Right atrium auricular region (tissue), 2 donors: ENCODE measurements around the gene ZRANB3. TPM values are rescaled to one million over a fixed set of nuclear protein-coding genes. Genes with fewer than 3 reads are reported as not detected.
"Not testable (repeated sequence)": the region's sequence is repeated elsewhere in the genome, so short reads cannot be mapped to it uniquely, and the experiment has no call there.

ENCODE experiments used
- DNase-seq: peaks from one replicate; pipeline ENCODE4 v3.0.0-alpha.2; 2019; ENCODE audit warnings: low spot score
- H3K27ac ChIP-seq, 2 donors: fragments of 200-600 bp; sonication (generic); 1 replicate in 1 of 2; 2 replicates in 1 of 2; pipeline ENCODE4 v1.5.1; 2016 to 2019
- H3K27me3 ChIP-seq, 2 donors: fragments of 200-600 bp; sonication (generic); one replicate each; pipeline versions ENCODE4 v1.5.1 to v1.6.0; 2017 to 2019
- H3K36me3 ChIP-seq: fragments of 200-600 bp; sonication (generic); one replicate; pipeline ENCODE4 v1.5.1; 2016
- H3K4me1 ChIP-seq, 2 donors: fragments of 200-600 bp; sonication (generic); one replicate each; pipeline versions ENCODE4 v1.5.1 to v1.6.0; 2017 to 2019
- H3K4me3 ChIP-seq, 2 donors: fragments of 200-600 bp; sonication (generic); 1 replicate in 1 of 2; 2 replicates in 1 of 2; pipeline ENCODE4 v1.5.1; 2017 to 2019; ENCODE audit warnings: mild to moderate bottlenecking in 1 of 2, moderate library complexity in 1 of 2
- H3K9me3 ChIP-seq, 2 donors: fragments of 200-600 bp; sonication (generic); one replicate each; pipeline ENCODE4 v1.5.1; 2019
- CTCF ChIP-seq, 2 donors: fragments of 200-600 bp; sonication (generic); IDR thresholded peaks; one replicate each; pipeline ENCODE4 v1.5.1; 2019; ENCODE audit warnings: antibody characterized with exemption in 2 of 2
- total RNA-seq, 2 donors: library from RNA; depleted of rRNA; stranded (reverse); fragments of >200 nt; gene quantifications; one replicate each; pipeline ENCODE4 v1.1.0, GENCODE V29; 2016

The ZRANB3 gene
- total RNA-seq, 2 donors from 2014 or later: 1.6 to 2.3 TPM

GRCh38 chr2:135557530-135557929 lies 26.5 kb upstream of the ZRANB3 start:
- Histone ChIP-seq H3K36me3 (no peaks in the 10 kb centered on the region), H3K4me1 (peaks cover 0 to 13% of the 10 kb centered on the region in 2 donors), H3K4me3 (no peak overlapping the region), H3K27ac (no peak overlapping the region), H3K27me3 (no peaks in the 10 kb centered on the region), H3K9me3 (no peaks in the 10 kb centered on the region)
- no peak for TF ChIP-seq CTCF (IDR thresholded peaks at IDR 0.05)
- DNase-seq: no peak

GRCh38 chr2:135555311-135555710 lies 24.3 kb upstream of the ZRANB3 start:
- Histone ChIP-seq H3K4me1 (peaks cover 0 to 13% of the 10 kb centered on the region in 2 donors), H3K4me3 (no peak overlapping the region), H3K36me3 (no peaks in the 10 kb centered on the region), H3K27ac (no peak overlapping the region), H3K9me3 (no peaks in the 10 kb centered on the region), H3K27me3 (no peaks in the 10 kb centered on the region)
- no peak for DNase-seq
- no peak for TF ChIP-seq CTCF (IDR thresholded peaks at IDR 0.05)

- no peak overlapping the region for H3K4me3 ChIP-seq
- H3K36me3 ChIP-seq: no peaks in the 10 kb centered on the region
- peaks cover 0 to 7% of the 10 kb centered on the region in 2 donors for H3K4me1 ChIP-seq
- no peaks in the 10 kb centered on the region for H3K27me3 ChIP-seq
- no peak overlapping the region for H3K27ac ChIP-seq
- DNase-seq: no peak
- H3K9me3 ChIP-seq: no peaks in the 10 kb centered on the region
- TF ChIP-seq CTCF (IDR thresholded peaks at IDR 0.05): no peak
Observed at GRCh38 chr2:135552887-135553286, 21.9 kb upstream of the ZRANB3 start.

GRCh38 chr2:135551356-135551755 lies 20.3 kb upstream of the ZRANB3 start:
- Histone ChIP-seq H3K27ac (no peak overlapping the region), H3K4me3 (no peak overlapping the region), H3K4me1 (no peaks in the 10 kb centered on the region), H3K36me3 (no peaks in the 10 kb centered on the region), H3K9me3 (no peaks in the 10 kb centered on the region), H3K27me3 (no peaks in the 10 kb centered on the region)
- no peak for TF ChIP-seq CTCF (IDR thresholded peaks at IDR 0.05)
- DNase-seq: no peak

GRCh38 chr2:135547311-135547710 lies 16.3 kb upstream of the ZRANB3 start:
- Histone ChIP-seq H3K4me3 (no peak overlapping the region), H3K4me1 (no peaks in the 10 kb centered on the region), H3K27me3 (no peaks in the 10 kb centered on the region), H3K36me3 (no peaks in the 10 kb centered on the region), H3K27ac (no peak overlapping the region), H3K9me3 (no peaks in the 10 kb centered on the region)
- no peak for DNase-seq
- no peak for TF ChIP-seq CTCF (IDR thresholded peaks at IDR 0.05)

GRCh38 chr2:135546436-135546835 lies 15.4 kb upstream of the ZRANB3 start:
- Histone ChIP-seq H3K27me3 (no peaks in the 10 kb centered on the region), H3K4me1 (no peaks in the 10 kb centered on the region), H3K36me3 (no peaks in the 10 kb centered on the region), H3K27ac (no peak overlapping the region), H3K4me3 (no peak overlapping the region), H3K9me3 (no peaks in the 10 kb centered on the region)
- no peak for DNase-seq
- TF ChIP-seq CTCF (IDR thresholded peaks at IDR 0.05): no peak

- DNase-seq, H3K36me3 ChIP-seq, H3K27ac ChIP-seq, H3K4me3 ChIP-seq, H3K27me3 ChIP-seq, H3K9me3 ChIP-seq: not testable (repeated sequence)
- H3K4me1 ChIP-seq: peaks cover 0 to 22% of the 10 kb centered on the region in 2 donors
Observed at GRCh38 chr2:135533545-135533944, 2.5 kb upstream of the ZRANB3 start.
